Stimulated activated CD4-positive, alpha-beta T cell treated with anti-CD3 and anti-CD28 coated beads, Interleukin-4, amount 100 ng/mL, for 48 hours (primary cell): ENCODE measurements around the gene TUBB6.

ENCODE experiments used
- DNase-seq, 2 donors: peaks; one replicate each; pipeline ENCODE4 v3.0.0-alpha.2; 2020; ENCODE audit warnings: low read depth in 2 of 2

Gene TUBB6

DNA sequence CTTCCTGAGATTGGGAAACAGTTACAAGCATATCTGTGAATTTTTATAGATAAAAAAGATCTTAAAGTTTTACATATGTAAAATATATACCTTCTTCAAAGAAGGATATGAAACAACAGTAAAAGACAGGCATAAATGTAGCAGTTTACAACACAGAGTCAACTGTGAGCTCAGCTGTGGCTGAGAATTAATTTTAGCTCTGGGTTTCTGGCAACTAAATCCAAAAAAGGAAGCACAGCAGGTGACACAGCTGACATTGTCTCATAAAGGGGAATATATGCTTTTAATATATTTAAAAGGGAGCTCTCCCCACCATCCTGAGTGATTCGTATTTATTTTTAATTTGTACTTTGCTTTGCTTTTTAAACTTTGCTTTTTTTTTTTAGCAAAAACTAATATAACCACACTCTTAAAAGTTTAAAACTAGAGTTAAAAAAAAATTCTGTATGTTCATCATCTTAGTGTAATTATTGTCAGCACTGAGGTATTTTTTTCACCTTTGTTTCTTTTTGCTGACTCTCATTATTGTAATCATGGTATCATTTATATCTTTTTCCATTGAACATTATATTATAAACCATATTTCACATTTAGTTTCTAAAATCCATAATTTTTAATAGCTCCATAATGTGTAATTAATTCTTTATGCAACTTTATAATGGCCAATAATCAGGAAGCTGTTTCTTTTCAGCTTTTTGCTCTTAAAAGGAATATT is 6.7 kb downstream of the TUBB6 start:
- no peak for DNase-seq

DNA sequence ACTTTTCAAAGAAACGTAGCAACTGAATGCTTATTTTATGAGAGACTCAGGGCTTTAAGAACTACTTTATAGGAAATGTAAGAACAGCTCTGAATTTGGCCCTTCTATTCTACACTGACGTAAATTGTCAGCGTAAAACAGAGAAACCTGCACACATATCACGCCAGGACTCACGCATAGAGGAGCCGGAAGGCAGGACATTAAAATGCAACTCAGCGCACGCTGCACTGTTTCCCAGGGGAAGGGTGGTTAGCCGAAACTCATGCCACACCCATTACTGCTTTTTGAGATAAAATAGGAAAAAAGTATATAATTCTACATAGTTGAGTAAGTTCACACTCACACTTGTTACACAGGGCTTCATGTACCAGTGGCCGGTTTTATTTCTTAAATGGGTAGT is 7.4 kb downstream of the TUBB6 start:
- DNase-seq: no peak

DNA sequence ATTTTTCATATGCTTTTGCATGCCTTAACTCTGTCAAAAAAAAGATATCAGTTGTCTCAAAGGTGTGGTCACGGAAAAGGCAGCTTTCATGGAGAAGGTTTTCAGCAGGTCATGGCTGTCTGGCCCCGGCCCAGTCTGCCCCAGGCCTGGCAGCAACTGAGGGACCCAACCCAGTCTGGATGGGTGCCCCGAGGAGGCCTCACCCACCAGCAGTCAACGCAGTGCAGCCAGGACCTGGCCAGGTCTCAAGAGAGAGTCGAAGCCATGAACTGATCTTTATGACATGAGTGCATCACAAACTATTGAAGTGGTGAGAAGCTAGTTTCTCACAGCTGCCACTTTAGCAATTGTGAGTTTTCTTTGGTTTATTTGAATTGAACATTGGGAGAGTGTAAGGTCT is 7.9 kb downstream of the TUBB6 start:
- no peak for DNase-seq

DNA sequence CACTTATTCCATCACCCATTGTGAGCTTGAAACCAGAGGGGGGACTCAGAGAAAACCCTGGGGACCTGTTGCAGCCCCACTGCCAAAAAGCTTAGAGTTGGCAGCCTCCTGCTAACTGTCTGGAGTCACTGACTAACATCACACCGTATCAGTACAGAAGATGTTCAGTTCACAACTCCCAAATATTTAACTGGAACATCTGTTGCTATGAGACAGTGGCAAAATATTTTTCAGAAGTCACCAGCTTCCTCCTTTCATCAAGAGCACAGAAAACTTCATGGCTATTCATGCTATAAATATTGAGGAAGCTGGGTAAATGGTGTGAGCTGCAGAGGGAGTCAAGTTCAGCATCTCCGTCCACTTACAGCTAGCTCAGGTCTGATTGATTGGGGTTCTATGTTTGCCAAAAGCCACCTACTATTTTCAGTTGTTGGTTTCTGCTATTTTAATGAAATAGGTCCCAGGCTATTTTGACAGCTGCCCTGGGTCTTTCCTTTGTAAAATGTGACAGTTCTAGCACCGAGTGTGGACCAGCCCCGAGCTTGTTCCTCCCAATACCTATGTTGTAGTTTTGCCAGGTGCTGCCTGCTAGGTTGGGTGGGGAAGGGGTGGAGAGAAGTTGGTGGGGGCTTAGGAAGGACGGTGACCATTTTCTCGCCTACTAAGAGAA is 9.8 kb downstream of the TUBB6 start:
- no peak for DNase-seq

DNA sequence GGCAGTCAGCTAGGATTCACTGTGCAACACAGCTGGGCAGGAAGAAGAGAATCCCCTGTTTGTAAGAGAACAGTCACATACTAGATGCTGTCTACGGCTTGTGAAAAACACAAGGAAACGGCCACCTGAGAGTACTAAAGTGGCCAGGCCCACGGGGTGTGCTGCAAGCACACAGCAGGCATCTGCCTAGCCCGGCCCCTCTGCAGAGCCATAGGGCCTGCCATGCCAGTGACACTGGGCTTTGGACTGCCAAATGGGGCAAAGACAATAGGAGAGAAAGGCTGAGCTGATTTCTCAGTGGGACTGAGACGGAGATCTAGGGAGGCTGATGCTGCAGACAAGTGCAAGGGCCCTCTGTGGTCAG is 10.3 kb downstream of the TUBB6 start:
- no peak for DNase-seq

DNA sequence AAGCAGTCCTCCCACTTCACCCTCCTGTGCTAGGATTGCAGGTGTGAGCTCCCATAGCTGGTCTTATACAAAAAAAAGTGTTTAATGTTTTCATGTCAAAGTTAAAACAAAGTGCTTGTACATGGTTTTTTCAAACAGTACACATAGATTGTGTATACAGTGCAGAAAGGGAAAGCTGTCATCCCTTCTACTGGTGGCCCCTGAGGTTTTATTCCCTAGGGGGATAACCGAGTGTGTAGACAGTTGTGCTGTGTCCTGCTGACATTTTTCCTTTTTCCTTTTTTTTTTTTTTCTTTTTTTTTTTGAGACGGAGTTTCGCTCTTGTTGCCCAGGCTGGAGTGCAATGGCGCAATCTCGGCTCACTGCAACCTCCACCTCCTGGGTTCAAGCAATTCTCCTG is 10.8 kb downstream of the TUBB6 start:
- no peak for DNase-seq

DNA sequence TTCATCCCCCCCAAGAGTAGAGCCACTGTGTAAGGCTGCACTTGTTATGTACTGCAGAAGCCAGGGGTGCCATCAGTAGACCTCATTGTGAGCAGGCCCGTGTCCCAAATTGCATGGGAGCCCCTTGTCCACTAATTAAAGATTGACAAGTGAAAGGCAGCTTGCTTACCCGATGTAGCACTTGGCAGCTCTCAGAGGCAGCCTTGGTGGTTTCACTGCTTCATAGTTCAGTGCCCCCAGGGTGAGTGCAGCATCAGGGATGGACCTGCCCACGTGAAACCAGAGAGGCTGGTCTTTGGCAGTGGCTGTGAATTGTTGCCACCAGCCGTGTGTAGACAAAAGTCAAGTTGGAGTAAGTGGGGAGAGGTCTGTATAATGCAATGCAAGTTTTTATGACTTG is 13.3 kb downstream of the TUBB6 start:
- DNase-seq: no peak

DNA sequence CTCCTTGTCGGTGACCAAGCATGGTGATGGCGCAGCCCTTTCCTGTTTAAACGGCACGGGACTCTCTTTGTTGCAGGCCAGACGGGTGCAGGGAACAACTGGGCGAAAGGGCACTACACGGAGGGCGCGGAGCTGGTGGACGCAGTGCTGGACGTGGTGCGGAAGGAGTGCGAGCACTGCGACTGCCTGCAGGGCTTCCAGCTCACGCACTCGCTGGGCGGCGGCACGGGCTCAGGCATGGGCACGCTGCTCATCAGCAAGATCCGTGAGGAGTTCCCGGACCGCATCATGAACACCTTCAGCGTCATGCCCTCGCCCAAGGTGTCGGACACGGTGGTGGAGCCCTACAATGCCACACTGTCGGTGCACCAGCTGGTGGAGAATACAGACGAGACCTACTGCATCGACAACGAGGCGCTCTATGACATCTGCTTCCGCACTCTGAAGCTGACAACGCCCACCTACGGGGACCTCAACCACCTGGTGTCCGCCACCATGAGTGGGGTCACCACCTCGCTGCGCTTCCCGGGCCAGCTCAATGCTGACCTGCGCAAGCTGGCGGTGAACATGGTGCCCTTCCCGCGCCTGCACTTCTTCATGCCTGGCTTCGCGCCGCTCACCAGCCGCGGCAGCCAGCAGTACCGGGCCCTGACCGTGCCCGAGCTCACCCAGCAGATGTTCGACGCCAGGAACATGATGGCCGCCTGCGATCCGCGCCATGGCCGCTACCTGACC is 17.1 kb downstream of the TUBB6 start:
- no peak for DNase-seq

DNA sequence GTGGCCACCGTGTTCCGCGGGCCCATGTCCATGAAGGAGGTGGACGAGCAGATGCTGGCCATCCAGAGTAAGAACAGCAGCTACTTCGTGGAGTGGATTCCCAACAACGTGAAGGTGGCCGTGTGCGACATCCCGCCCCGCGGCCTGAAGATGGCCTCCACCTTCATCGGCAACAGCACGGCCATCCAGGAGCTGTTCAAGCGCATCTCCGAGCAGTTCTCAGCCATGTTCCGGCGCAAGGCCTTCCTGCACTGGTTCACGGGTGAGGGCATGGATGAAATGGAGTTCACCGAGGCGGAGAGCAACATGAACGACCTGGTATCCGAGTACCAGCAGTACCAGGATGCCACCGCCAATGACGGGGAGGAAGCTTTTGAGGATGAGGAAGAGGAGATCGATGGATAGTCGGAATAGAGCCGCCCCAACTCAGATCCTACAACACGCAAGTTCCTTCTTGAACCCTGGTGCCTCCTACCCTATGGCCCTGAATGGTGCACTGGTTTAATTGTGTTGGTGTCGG is 17.7 kb downstream of the TUBB6 start:
- no peak for DNase-seq

DNA sequence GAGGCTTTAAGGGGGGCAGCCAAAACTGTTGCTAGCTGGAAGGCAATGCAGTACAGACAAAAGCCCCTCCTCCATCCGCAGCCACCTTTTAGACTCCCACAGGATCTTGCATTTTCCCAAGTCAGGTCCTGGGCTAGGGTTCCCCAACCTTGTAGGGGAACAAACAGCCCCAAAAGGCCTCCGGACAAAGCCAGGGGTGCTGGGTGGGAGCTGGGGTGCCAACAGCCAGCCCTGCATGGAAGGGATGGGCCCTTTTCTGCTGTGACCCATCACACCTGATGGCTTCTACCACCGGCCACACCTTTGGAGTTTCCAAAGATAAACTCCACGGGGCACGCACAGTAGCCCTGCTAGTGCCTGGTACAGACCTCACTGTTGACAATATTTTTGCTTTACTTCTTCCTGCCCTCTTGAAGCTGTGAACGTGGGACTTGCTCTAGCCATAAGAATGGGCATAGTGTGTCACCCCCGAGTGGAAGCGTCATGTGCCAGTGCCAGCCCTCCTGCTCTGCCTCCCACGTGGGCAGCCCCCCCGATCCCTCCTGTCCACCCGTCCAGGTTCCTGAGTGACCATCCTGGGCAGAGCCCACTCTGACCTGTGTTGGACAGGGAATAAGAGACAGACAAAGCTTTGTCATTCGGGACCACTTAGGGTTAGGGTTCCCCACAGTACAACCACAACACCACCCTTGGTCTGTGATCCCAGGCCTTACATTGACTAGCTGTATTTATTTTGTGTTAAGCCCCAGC is 18.8 kb downstream of the TUBB6 start:
- no peak for DNase-seq

DNA sequence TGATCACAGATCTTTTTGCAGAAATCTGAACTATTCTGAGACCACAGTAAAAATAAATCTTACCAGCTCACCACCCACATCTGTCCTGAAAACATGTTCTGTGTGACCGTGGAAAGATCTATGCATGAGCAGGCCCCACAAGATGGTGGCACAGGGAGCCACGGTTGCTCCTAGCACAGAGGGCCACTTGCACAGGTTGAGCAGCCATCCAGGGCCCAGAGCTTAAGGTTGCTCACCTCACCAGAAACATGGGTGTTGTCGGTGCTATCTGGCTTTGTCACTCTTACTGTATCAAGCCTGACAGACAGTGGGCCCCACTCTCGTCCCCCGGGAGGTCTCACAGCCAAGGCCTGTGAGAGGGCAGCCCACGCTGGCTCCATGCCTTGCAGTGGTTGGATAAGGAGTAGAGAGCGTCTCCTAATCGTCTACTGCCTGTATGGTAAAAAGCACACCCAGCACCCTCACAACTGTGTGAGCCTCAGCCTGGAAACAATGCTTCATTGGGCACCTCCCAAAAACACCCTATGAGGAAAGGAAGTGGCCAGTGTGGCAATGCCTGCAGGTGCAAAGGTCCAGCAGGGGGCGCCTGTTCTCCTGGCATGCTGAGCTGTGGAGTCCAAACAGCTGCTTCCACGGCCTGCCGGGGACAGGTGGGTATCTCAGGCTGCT is 19.6 kb downstream of the TUBB6 start:
- DNase-seq: peak; percentile 80 to 84

DNA sequence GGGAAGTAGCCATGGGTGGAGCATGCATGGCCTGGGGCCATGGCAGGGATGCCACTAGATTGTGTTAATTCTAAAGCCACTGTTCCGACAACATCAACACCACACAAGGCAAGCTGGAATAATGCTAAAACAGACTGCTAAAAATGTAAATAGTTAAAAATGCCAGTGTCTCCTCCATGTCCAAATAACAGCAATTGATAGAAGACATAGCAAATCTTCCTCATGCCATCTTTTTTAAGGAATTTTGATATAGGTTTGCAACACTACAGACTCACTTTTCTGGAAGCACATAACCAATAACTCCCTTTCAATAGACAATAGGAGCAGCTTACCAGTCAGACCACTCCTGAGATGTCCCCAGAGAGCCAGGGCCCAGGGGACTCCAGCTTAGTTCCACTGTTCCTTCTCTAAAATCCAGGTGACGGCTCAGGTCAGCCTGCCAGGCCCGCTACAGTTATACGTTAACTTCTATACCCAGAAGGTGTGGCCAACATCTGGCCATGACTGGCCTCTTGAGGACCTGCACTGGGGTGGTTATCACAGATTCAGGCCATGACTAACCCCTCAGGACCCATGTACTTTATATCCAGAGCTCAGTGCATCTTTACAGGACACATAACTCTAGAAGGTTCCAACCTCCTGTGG is 20.3 kb downstream of the TUBB6 start:
- no peak for DNase-seq

DNA sequence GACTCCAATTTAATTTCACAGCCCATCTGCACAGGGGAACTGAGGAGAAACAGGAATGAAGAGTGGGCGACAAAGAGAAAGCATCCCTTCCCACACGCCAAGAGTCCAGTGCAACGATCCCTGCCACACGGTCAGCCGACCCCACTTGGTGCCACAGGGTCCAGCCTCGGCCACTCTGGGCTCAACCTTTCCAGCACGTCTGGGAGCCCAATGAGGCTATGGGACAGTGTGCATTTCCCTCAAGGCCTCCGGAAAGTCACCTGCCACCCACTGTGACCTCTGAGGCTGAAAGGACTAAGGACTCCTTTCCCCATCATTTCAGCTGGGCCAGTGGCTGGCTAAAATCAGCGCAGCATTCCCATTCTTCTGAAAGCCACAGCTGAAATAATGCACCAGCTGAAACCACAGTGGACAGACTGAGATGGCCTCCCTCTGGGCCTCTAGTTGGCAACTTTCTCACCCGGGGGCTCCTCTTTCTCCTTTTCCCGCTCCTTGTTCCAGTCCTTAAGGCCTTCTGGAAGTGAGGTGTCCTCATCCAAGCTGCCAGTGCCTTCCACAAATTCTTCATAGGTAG is 21.2 kb downstream of the TUBB6 start:
- DNase-seq: no peak

DNA sequence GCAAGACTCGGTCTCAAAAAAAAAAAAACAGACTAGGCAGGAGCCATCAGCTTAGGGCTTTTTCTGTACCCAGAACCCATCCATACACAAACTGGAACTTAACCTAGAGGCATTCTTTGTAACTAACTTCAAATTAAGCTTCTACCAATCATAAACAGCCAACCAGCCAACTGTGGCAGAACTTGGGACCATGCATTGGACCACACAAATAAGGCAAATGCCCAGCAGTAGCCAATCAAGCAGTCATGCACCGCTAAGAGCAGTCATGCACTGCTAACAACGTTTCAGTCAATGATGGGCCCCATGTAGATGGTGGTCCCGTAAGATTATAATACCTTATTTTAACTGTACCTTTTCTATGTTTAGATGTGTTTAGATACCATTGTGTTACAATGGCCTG is 22.7 kb downstream of the TUBB6 start:
- DNase-seq: no peak

DNA sequence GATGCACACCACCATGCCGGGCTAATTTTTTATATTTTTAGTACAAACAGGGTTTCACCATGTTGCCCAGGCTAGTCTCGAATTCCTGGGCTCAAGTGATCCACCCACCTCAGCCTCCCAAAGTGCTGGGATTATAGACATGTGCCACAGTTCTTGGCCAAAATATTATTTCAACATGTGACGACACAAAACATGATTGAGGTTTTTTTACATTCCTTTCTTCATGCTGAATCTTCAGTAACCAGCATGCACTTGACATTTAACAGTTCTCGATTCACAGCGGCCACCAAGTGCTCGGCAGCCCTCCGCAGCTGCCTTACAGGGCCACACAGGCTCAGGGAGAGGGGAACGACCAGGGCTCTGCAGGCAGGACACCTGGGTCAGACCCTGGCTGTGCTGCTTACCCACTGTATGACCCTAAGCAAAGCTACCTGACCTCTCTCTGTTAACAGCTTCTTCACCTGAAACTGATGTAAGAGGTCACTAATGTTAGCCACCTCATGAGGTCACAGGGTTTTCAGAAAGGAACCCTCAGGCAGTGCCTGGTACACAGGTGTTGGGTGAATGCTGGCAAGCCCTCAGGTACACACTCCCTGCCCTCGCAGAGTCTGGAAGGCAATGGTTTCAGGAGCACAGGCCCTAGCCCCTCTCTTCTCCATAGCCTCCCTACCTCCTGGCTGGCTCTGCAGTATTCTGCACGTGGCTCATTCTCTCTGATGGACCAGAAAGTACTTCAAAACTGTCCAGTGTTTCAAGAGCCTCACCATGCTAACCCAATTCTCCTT is 25.7 kb downstream of the TUBB6 start:
- no peak for DNase-seq

DNA sequence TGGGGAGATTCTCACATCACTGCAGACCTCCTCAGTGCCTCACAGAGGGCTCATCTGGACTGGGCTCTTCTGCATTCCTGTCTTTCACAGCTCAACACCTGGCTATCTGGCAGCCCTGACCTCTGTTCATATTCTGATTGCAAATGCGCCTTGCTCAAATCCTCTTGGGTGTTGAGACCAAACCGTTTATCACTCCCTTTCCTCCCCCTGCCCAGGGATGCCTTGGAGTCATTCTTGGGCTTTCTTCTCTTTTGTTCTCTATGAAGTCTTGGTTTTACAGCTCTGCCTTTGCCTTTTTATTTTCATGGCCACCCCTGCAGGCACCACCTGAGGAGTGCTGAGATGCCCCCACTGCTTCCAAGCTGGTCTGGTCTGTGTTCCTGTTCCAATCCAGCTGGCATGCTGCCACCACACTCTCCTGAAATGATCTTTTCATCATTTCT is 26.3 kb downstream of the TUBB6 start:
- DNase-seq: no peak

DNA sequence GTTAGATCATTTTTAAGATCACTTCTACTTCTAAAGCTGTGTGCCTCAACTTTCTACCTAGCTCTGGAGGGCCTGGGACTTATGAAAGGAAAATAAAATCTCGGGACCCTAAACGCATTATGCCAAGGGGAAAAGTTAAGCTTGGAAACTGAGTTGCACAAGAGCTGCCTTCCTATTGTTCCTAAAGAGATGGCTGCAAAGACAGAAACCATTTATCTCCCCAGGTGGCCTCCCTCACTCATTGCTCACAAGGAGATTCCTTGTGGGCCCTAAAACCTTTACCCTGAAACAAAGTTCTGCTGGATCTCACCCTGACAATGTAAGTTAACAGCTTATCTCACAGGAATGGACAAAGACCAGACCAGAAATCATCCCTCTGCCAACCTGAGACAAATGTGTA is 26.8 kb downstream of the TUBB6 start:
- no peak for DNase-seq

DNA sequence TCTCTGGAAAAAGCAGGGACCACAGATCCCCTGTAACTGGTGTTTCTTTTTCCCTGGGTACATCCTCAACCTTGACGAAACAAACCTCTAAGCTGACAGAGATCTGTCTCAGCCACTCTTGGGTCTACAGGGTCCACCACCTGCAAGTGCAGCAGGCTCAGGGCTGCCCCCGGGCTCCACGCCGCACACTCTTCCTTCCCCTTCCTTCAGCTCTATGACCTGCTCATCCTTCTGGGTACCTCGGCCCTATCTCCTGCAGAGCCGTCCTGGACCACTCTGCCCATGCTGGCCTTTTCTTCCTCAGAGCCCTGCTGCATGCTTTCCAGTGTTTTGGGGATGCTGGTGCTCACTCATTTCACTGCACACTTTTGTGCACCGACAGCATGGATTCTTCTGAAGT is 27.5 kb downstream of the TUBB6 start:
- no peak for DNase-seq

DNA sequence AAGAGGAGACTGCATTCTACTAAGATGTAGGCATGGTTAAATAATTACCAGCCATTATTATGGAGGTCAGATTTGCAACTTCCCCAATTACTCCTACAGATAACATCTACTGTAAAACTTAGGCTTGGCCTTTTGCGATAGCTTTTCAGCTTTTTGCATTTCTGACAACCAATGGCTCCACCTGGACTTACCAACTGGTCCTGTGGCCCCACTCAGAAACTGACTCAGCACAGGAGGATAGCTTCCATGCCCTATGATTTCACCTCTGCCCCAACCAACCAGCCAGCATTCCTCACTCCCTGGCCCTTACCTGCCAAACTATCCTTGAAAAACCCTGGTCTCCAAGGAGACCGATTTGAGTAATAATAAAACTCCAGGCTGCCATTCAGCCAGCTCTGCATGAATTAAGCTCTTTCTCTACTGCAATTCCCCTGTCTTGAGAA is 28.2 kb downstream of the TUBB6 start:
- DNase-seq: no peak

DNA sequence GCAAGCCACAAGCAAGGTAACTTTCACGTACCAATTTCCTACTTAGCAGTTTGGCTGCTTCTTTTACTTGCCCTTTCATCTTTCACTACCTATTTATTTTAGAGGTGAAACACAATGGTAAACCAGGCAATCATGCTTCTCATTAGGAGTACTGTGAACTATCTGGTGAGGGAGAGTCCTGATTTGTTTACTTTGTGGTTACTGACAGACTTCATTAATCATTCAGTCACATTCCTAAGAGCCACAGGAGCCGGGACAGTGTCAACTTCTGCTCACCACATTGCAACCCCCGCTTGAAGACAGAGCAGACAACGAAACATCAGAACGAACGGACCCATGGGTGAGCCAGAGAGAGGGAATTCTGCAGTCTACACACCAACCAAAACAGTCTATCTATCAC is 28.8 kb downstream of the TUBB6 start:
- no peak for DNase-seq
